HG03097 (cell line): Measurements from ENCODE around the gene FXR2.

Experiments
- ATAC-seq: cut with Tn5 transposase; IDR thresholded peaks from one replicate; pipeline ENCODE4 v1.9.1; 2021; ENCODE audit not compliant: unreplicated experiment, low FRiP score

Gene FXR2

GRCh38 chr17:7589204-7589868 is 25.4 kb downstream of the FXR2 start:
- no peak for ATAC-seq

GRCh38 chr17:7588553-7589203 is 26.0 kb downstream of the FXR2 start:
- no peak for ATAC-seq

GRCh38 chr17:7587420-7588151 is 27.1 kb downstream of the FXR2 start:
- no peak for ATAC-seq

- no peak for ATAC-seq
Observed at GRCh38 chr17:7586673-7587419, 27.9 kb downstream of the FXR2 start.

- ATAC-seq: peak; percentile 61
Observed at GRCh38 chr17:7583253-7584109, 31.2 kb downstream of the FXR2 start, which contains the start of gene MPDU1. TSS of gene MPDU1 (plus strand) at chr17:7583852. CDS start at chr17:7583863, 11 bp downstream.

GRCh38 chr17:7582396-7583252 is 32.1 kb downstream of the FXR2 start:
- ATAC-seq: no peak

- no peak for ATAC-seq
Observed at GRCh38 chr17:7580604-7581575, 33.8 kb downstream of the FXR2 start.

- no peak for ATAC-seq
Observed at GRCh38 chr17:7579834-7580603, 34.7 kb downstream of the FXR2 start.

GRCh38 chr17:7579001-7579833 is 35.5 kb downstream of the FXR2 start, which contains the start of gene CD68:
TSS of gene CD68 (plus strand) at chr17:7579638. CDS start at chr17:7579678, 40 bp downstream.
- ATAC-seq: peak; percentile 43

GRCh38 chr17:7577327-7578199 is 37.1 kb downstream of the FXR2 start:
- no peak for ATAC-seq

- ATAC-seq: no peak
Observed at GRCh38 chr17:7576432-7576937, 38.2 kb downstream of the FXR2 start.

GRCh38 chr17:7575959-7576358 is 38.7 kb downstream of the FXR2 start:
- no peak for ATAC-seq

- no peak for ATAC-seq
Observed at GRCh38 chr17:7575481-7575883, 39.2 kb downstream of the FXR2 start.

GRCh38 chr17:7574176-7574953 is 40.3 kb downstream of the FXR2 start:
- no peak for ATAC-seq
